ENCODE measurements around the gene DGCR2.
"Not testable (repeated sequence)": the region's sequence is repeated elsewhere in the genome, so short reads cannot be mapped to it uniquely, and the experiment has no call there.

The DGCR2 gene

DNA sequence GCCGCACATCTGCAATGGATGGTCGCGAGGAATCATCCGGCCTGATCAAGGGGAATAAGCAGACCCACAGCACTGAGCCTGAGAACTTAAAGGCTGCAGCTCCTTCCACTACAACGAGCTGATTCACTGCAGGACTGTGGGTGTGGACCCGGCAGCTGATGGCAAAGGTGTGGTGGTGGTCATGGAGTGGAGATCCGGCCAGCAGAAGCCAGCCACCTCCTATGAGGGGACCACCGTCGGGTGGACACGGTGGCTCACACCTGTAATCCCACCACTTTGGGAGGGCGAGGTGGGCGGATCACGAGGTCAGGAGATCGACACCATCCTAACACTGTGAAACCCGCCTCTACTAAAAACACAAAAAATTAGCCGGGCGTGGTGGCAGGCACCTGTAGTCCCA is 66.4 kb downstream of the DGCR2 start:
- in situ Hi-C loops (cut with MboI; ENCODE audit: low sequenced_read_pairs, unreplicated experiment), result loop anchor here (10.0 kb wide), 1 partner anchor 59 kb away; no protein-coding TSS in a partner anchor
- DNase-seq (ENCODE audit: low spot score), result no peak
- TF ChIP-seq, protein P1, sequence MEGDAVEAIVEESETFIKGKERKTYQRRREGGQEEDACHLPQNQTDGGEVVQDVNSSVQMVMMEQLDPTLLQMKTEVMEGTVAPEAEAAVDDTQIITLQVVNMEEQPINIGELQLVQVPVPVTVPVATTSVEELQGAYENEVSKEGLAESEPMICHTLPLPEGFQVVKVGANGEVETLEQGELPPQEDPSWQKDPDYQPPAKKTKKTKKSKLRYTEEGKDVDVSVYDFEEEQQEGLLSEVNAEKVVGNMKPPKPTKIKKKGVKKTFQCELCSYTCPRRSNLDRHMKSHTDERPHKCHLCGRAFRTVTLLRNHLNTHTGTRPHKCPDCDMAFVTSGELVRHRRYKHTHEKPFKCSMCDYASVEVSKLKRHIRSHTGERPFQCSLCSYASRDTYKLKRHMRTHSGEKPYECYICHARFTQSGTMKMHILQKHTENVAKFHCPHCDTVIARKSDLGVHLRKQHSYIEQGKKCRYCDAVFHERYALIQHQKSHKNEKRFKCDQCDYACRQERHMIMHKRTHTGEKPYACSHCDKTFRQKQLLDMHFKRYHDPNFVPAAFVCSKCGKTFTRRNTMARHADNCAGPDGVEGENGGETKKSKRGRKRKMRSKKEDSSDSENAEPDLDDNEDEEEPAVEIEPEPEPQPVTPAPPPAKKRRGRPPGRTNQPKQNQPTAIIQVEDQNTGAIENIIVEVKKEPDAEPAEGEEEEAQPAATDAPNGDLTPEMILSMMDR (IDR thresholded peaks at IDR 0.05; ENCODE audit: borderline replicate concordance, control extremely low read depth, extremely low read depth, insufficient read depth, missing control alignments), result no peak

DNA sequence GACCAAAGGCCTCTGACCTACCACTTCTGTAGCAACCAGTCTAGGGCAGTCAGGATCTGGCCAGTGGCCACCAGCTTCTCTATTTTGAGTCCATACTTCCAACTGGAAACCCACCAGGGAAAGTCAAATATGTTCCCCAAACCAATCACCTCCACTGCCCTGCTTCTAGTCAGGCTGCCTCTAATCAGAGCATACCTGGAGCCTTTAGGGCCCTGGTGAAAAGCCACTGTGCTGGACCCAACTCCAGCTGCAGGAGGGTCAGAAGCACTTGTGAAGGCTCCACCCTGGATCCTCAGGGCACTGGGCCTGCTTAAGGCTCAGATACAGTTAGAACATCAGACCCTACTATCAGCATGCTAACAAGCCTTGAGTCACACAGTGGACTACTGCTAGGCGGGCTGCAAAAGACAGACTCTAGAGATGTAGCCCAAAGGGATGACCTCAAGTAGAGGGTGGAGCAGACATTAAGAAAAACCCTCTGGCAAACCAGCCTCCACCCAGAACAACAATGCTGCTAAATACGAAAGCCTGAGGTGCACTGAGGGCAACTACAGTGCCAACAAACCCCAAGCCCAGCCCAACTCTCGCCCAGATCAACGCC is 69.2 kb downstream of the DGCR2 start:
- in situ Hi-C loops (cut with MboI; ENCODE audit: low sequenced_read_pairs, unreplicated experiment), result loop anchor here (10.0 kb wide), 1 partner anchor 62 kb away; no protein-coding TSS in a partner anchor
- DNase-seq (ENCODE audit: low spot score), result no peak

DNA sequence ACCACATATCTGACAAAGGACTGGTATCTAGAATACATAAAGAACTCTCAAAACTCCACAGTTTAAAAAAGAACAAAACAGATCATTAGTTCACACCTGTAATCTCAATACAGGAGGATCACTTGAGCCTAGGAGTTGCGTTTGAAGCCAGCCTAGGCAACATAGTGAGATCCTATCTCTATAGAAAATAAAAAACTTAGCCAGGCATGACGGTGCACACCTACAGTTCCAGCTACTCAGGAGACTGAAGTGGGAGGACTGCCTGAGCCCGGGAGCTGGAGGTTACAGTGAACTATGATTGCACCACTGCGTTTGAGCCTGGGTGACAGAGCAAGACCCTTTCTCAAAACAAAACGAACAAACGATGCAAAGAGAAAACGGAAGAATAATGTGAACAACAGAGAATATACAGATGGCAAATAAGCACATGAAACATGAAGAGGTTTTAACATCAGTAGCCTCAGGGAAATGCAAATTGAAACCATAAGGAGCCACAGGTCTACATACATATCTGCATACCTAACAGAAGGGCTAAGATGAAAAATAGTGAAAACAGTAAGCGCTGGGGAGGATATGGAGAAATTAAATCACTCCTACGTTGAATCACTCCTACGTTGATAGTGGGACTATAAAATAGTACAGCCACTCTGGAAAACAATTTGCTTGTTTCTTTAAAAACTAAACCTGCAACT is 70.7 kb downstream of the DGCR2 start:
- TF ChIP-seq, protein P1 (IDR thresholded peaks at IDR 0.05; ENCODE audit: borderline replicate concordance, control extremely low read depth, extremely low read depth, insufficient read depth, missing control alignments), result no peak
- DNase-seq (ENCODE audit: low spot score), result no peak
- in situ Hi-C loops (cut with MboI; ENCODE audit: low sequenced_read_pairs, unreplicated experiment), result loop anchor here (10.0 kb wide), 1 partner anchor 63 kb away; no protein-coding TSS in a partner anchor

More for the DNA sequence above, 69.2 kb downstream of the DGCR2 start:
- TF ChIP-seq, protein P1 (IDR thresholded peaks at IDR 0.05; ENCODE audit: borderline replicate concordance, control extremely low read depth, extremely low read depth, insufficient read depth, missing control alignments), result no peak

DNA sequence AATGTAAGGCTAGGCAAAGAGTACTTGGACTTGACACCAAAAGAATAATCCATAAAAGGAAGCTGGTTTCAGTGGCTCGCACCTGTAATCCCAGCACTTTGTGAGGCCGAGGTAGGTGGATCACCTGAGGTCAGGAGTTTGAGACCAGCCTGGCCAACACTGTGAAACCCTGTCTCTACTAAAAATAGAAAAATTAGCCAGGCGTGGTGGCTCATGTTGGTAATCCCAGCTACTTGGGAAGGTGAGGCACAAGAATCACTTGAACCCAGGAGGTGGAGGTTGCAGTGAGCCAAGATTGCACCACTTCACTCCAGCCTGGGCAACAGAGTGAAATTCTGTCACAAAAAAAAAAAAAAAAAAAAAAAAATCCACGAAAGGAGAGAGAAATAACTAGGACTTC is 71.4 kb downstream of the DGCR2 start:
- not testable (repeated sequence) for DNase-seq (ENCODE audit: low spot score)
- in situ Hi-C loops (cut with MboI; ENCODE audit: low sequenced_read_pairs, unreplicated experiment), result loop anchor here (10.0 kb wide), 1 partner anchor 64 kb away; no protein-coding TSS in a partner anchor

DNA sequence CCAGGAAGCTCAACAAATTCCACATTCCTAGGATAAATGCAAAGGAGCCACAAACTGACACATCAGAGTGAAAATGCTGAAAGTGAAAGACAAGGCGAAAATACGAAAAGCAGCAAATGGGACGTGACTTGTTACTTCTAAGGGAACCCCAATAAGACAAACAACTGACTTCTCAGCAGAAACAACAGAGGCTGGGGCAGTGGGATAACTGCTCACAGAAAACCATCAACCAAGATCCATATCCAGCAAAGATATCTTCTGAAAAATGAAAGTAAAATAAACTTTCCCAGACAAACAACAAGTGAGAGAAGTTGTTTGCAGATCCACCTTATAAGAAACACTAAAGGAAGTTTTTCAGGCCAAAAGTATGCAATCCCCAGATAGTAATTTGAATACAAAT is 72.1 kb downstream of the DGCR2 start:
- in situ Hi-C loops (cut with MboI; ENCODE audit: low sequenced_read_pairs, unreplicated experiment), result loop anchor here (10.0 kb wide), 1 partner anchor 65 kb away; no protein-coding TSS in a partner anchor
- no peak for DNase-seq (ENCODE audit: low spot score)
- TF ChIP-seq, protein P1 (IDR thresholded peaks at IDR 0.05; ENCODE audit: borderline replicate concordance, control extremely low read depth, extremely low read depth, insufficient read depth, missing control alignments), result no peak

DNA sequence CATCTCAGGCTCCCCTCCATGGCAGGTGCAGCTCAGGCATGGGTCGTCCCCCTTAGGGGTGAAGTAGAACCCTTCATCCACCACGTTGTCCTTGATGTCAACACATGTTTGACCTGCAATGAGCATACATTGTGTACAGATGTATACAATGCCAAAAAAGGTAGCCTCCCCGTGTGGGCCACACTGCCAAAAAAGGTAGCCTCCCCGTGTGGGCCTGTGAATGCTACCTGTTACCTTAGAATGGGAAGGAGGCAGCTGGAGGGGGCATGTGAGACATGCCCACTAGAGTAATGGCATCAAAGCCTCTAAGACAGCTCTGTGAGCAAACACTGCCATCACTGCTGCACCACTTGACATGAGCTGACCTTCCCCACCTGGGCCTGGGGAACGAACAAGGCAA is 73.7 kb downstream of the DGCR2 start:
- in situ Hi-C loops (cut with MboI; ENCODE audit: low sequenced_read_pairs, unreplicated experiment), result no loop called here
- TF ChIP-seq, protein P1 (IDR thresholded peaks at IDR 0.05; ENCODE audit: borderline replicate concordance, control extremely low read depth, extremely low read depth, insufficient read depth, missing control alignments), result no peak
- no peak for DNase-seq (ENCODE audit: low spot score)

DNA sequence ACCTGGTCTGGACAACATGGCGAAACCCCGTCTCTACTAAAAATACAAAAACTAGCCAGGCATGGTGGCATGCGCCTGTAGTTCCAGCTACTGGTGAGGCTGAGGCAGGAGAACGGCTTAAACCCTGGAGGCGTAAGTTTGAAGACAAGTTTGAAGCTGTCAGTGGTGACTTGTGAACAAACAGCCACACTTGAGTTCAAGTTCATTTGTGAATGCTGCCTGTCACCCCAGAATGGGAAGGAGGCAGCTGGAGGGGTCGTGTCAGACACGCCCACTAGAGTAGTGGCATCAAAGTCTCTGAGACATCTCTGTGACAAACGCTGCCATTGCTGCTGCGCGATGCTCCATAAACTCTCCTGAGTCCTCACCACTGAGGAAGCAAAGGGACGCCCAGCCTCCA is 74.2 kb downstream of the DGCR2 start:
- TF ChIP-seq, protein P1 (IDR thresholded peaks at IDR 0.05; ENCODE audit: borderline replicate concordance, control extremely low read depth, extremely low read depth, insufficient read depth, missing control alignments), result no peak
- in situ Hi-C loops (cut with MboI; ENCODE audit: low sequenced_read_pairs, unreplicated experiment), result no loop called here
- DNase-seq (ENCODE audit: low spot score), result no peak

Data from GM13976 (cell line).